K562 (cell line): ENCODE measurements around the gene LAMA2. TPM values are rescaled to one million over a fixed set of nuclear protein-coding genes. Genes with fewer than 3 reads are reported as not detected.

Experiments
- CEBPZ ChIP-seq: fragments of 150-350 bp; IDR thresholded peaks from 2 replicates; pipeline ENCODE4 v1.6.1; 2014; ENCODE audit warnings: low read depth, mild to moderate bottlenecking, low read length, borderline replicate concordance
- EWSR1 ChIP-seq: fragments of 450-650 bp; IDR thresholded peaks from 2 replicates; pipeline ENCODE4 v1.6.1; 2018; ENCODE audit warnings: borderline replicate concordance, mild to moderate bottlenecking, low read depth, moderate library complexity; ENCODE audit not compliant: partially characterized antibody
- HDAC3 ChIP-seq: fragments of 450-650 bp; IDR thresholded peaks from 2 replicates; pipeline ENCODE4 v1.6.1; 2018; ENCODE audit warnings: borderline replicate concordance, mild to moderate bottlenecking, moderate library complexity; ENCODE audit not compliant: partially characterized antibody
- HDGF ChIP-seq: fragments of 450-650 bp; IDR thresholded peaks from 2 replicates; pipeline ENCODE4 v1.6.1; 2016
- KAT7 ChIP-seq: sonication (generic); formaldehyde crosslinking; IDR thresholded peaks from 2 replicates; pipeline ENCODE4 v1.8.0; 2022; ENCODE audit warnings: missing genetic modification reagents, mild to moderate bottlenecking, borderline replicate concordance
- PKNOX1 ChIP-seq: fragments of 450-650 bp; IDR thresholded peaks from 2 replicates; pipeline ENCODE4 v1.6.1; 2016
- REST ChIP-seq, 2 experiments: fragments of 450-650 bp; formaldehyde crosslinking in 1 of 2; IDR thresholded peaks; 2 replicates each; pipeline versions ENCODE4 v1.4.0 to v1.6.1; 2014 to 2020; ENCODE audit warnings: mild to moderate bottlenecking in 2 of 2, borderline replicate concordance in 1 of 2, low read depth in 1 of 2
- RFX5 ChIP-seq: IDR thresholded peaks from 2 replicates; pipeline ENCODE4 v1.6.1; 2011; ENCODE audit warnings: low read depth, mild to moderate bottlenecking, improper control_type of control experiment, low read length
- SIN3A ChIP-seq, 2 experiments: fragments of 150-350 bp in 1 of 2; IDR thresholded peaks; 2 replicates each; pipeline ENCODE4 v1.6.1; 2011 to 2016; ENCODE audit warnings: borderline replicate concordance in 2 of 2, low read depth in 2 of 2, low read length in 2 of 2, mild to moderate bottlenecking in 2 of 2, moderate library complexity in 2 of 2; ENCODE audit not compliant: control insufficient read depth in 1 of 2
- SMAD3 ChIP-seq: fragments of 450-650 bp; formaldehyde crosslinking; conservative IDR thresholded peaks from 2 replicates; pipeline ENCODE4 v1.4.0; 2020; ENCODE audit warnings: mild to moderate bottlenecking
- SMC3 ChIP-seq: conservative IDR thresholded peaks from 2 replicates; pipeline ENCODE4 v1.6.1; 2011; ENCODE audit warnings: low read depth, low read length, improper control_type of control experiment; ENCODE audit not compliant: insufficient read depth
- polyA plus RNA-seq, 8 experiments: library from polyadenylated mRNA; depleted of rRNA in 4 of 8; stranded (reverse) in 5 of 8; unstranded in 3 of 8; fragments of >200 nt; fragmentation: Nextera tagmentation in 2 of 8; fragmentation: Illumina TruSeq in 1 of 8; extraction: Ambion mirVana in 2 of 8; extraction: Trizol in 1 of 8; gene quantifications; 2 replicates each; pipeline versions ENCODE4 v1.2.1 to v1.2.3, GENCODE V29; 2011 to 2014; ENCODE audit warnings: inconsistent platforms in 1 of 8, missing spikeins in 1 of 8
- total RNA-seq, 7 experiments: library from RNA; depleted of rRNA in 6 of 7; stranded (reverse); fragments of >200 nt in 6 of 7; fragmentation: Illumina TruSeq in 2 of 7; extraction: Trizol in 2 of 7; gene quantifications; 2 replicates each; pipeline versions ENCODE4 v1.2.1 to v1.2.3, GENCODE V29; 2011 to 2021; ENCODE audit warnings: low replicate concordance in 1 of 7

LAMA2 gene
- total and polyA plus RNA-seq, 9 of the 15 experiments (the other 6 are each of a cell fraction or from before 2014, with no cell fraction given) = 0.04 to 1.5 (median 0.36) TPM

GRCh38 chr6:129498950-129499842, 616.3 kb downstream of the LAMA2 start (continued):
- peak; percentile 69; the same call in 1 of the 2 replicates for TF ChIP-seq REST (IDR thresholded peaks at IDR 0.05; ENCODE audit: borderline replicate concordance)
- TF ChIP-seq REST (CRISPR knock-in tag; IDR thresholded peaks at IDR 0.05; ENCODE audit: low read depth) = no peak
- no peak for TF ChIP-seq CEBPZ
- TF ChIP-seq EWSR1 = no peak
- 0 out of 2 replicates have a peak, but pooled peaks have one; percentile 1 for TF ChIP-seq PKNOX1
- TF ChIP-seq HDAC3 = no peak
- no peak for TF ChIP-seq KAT7 (CRISPR knock-in tag)
- no peak for TF ChIP-seq HDGF
- no peak for TF ChIP-seq RFX5
- no peak for TF ChIP-seq SMAD3 (CRISPR knock-in tag)
- TF ChIP-seq SMC3 = peak; percentile 51
- TF ChIP-seq SIN3A (IDR thresholded peaks at IDR 0.05; ENCODE audit: borderline replicate concordance in 2 of 2, control insufficient read depth in 1 of 2, low read depth in 2 of 2, low read length in 2 of 2) = no peak
